ENCODE results near the gene GRIN1. TPM values are rescaled to one million over a fixed set of nuclear protein-coding genes. Genes with fewer than 3 reads are reported as not detected.

Gene GRIN1
- total and polyA plus RNA-seq, 4 donors = not detected

- Histone ChIP-seq H3K27me3 (ENCODE audit: control insufficient read depth in 1 of 2, insufficient read depth in 2 of 2, low read length in 1 of 2) (peaks cover 0 to 2% of the 10 kb centered on the region in 2 donors), H3K36me3 (ENCODE audit: control insufficient read depth in 1 of 2, insufficient read depth in 2 of 2, low read length in 1 of 2) (no peaks in the 10 kb centered on the region), H3K4me3 (ENCODE audit: low read length in 2 of 2) (no peak overlapping the region), H3K27ac (ENCODE audit: low read depth in 1 of 2, low read length in 2 of 2) (no peak overlapping the region), H3K4me1 (ENCODE audit: control insufficient read depth in 1 of 2, insufficient read depth in 2 of 2, low read length in 2 of 2) (no peaks in the 10 kb centered on the region), H3K9me3 (ENCODE audit: control insufficient read depth, low read length) (no peaks in the 10 kb centered on the region)
- DNase-seq (no peak), ATAC-seq (ENCODE audit: low FRiP score) (no peak)
- WGBS, 2 donors = 77 to 80% methylated on average over 25 to 32 of the region's 32 CpGs
- intact Hi-C loops (cut with DNase I) = no loop called here
These were observed 26.4 kb downstream of the GRIN1 start for GRCh38 chr9:137165250-137165836.

GRCh38 chr9:137166380-137167229 is 27.7 kb downstream of the GRIN1 start:
- Histone ChIP-seq H3K36me3 (ENCODE audit: control insufficient read depth in 1 of 2, insufficient read depth in 2 of 2, low read length in 1 of 2) (no peaks in the 10 kb centered on the region), H3K27ac (ENCODE audit: low read depth in 1 of 2, low read length in 2 of 2) (no peak overlapping the region), H3K27me3 (ENCODE audit: control insufficient read depth in 1 of 2, insufficient read depth in 2 of 2, low read length in 1 of 2) (peaks cover 0 to 2% of the 10 kb centered on the region in 2 donors), H3K9me3 (ENCODE audit: control insufficient read depth, low read length) (no peaks in the 10 kb centered on the region), H3K4me1 (ENCODE audit: control insufficient read depth in 1 of 2, insufficient read depth in 2 of 2, low read length in 2 of 2) (no peaks in the 10 kb centered on the region), H3K4me3 (ENCODE audit: low read length in 2 of 2) (no peak overlapping the region)
- 63 to 74% methylated on average over 19 to 22 of the region's 22 CpGs for WGBS, 2 donors
- DNase-seq (no peak), ATAC-seq (ENCODE audit: low FRiP score) (no peak)
- intact Hi-C loops (cut with DNase I) = no loop called here

GRCh38 chr9:137167277-137167746 is 28.4 kb downstream of the GRIN1 start:
- no peak for DNase-seq
- WGBS, 2 donors = 23 to 25% methylated on average over 32 to 44 of the region's 44 CpGs
- H3K4me3 ChIP-seq (ENCODE audit: low read length in 2 of 2) = no peak overlapping the region
- H3K9me3 ChIP-seq (ENCODE audit: control insufficient read depth, low read length) = no peaks in the 10 kb centered on the region
- no peak for ATAC-seq (ENCODE audit: low FRiP score)
- H3K36me3 ChIP-seq (ENCODE audit: control insufficient read depth in 1 of 2, insufficient read depth in 2 of 2, low read length in 1 of 2) = no peaks in the 10 kb centered on the region
- no peaks in the 10 kb centered on the region for H3K4me1 ChIP-seq (ENCODE audit: control insufficient read depth in 1 of 2, insufficient read depth in 2 of 2, low read length in 2 of 2)
- intact Hi-C loops (cut with DNase I) = no loop called here
- peaks cover 0 to 2% of the 10 kb centered on the region in 2 donors for H3K27me3 ChIP-seq (ENCODE audit: control insufficient read depth in 1 of 2, insufficient read depth in 2 of 2, low read length in 1 of 2)
- no peak overlapping the region for H3K27ac ChIP-seq (ENCODE audit: low read depth in 1 of 2, low read length in 2 of 2)

- DNase-seq (no peak), ATAC-seq (ENCODE audit: low FRiP score) (no peak)
- Histone ChIP-seq H3K4me1 (ENCODE audit: control insufficient read depth in 1 of 2, insufficient read depth in 2 of 2, low read length in 2 of 2) (no peaks in the 10 kb centered on the region), H3K9me3 (ENCODE audit: control insufficient read depth, low read length) (no peaks in the 10 kb centered on the region), H3K4me3 (ENCODE audit: low read length in 2 of 2) (no peak overlapping the region), H3K27me3 (ENCODE audit: control insufficient read depth in 1 of 2, insufficient read depth in 2 of 2, low read length in 1 of 2) (peaks cover 0 to 2% of the 10 kb centered on the region in 2 donors), H3K27ac (ENCODE audit: low read depth in 1 of 2, low read length in 2 of 2) (no peak overlapping the region), H3K36me3 (ENCODE audit: control insufficient read depth in 1 of 2, insufficient read depth in 2 of 2, low read length in 1 of 2) (no peaks in the 10 kb centered on the region)
- WGBS, 2 donors = 5 to 6% methylated on average over 43 to 57 of the region's 57 CpGs
- intact Hi-C loops (cut with DNase I) = no loop called here
These were observed 29.0 kb downstream of the GRIN1 start for GRCh38 chr9:137167747-137168572.

GRCh38 chr9:137168573-137168903 is 29.6 kb downstream of the GRIN1 start:
- 0 to 1% methylated on average over 36 of the region's 36 CpGs for WGBS, 2 donors

GRCh38 chr9:137168904-137169856 is 30.2 kb downstream of the GRIN1 start:
- intact Hi-C loops (cut with DNase I) = no loop called here
- Histone ChIP-seq H3K27me3 (ENCODE audit: control insufficient read depth in 1 of 2, insufficient read depth in 2 of 2, low read length in 1 of 2) (peaks cover 0 to 2% of the 10 kb centered on the region in 2 donors), H3K4me3 (ENCODE audit: low read length in 2 of 2) (no peak overlapping the region), H3K27ac (ENCODE audit: low read depth in 1 of 2, low read length in 2 of 2) (no peak overlapping the region), H3K36me3 (ENCODE audit: control insufficient read depth in 1 of 2, insufficient read depth in 2 of 2, low read length in 1 of 2) (no peaks in the 10 kb centered on the region), H3K4me1 (ENCODE audit: control insufficient read depth in 1 of 2, insufficient read depth in 2 of 2, low read length in 2 of 2) (no peaks in the 10 kb centered on the region), H3K9me3 (ENCODE audit: control insufficient read depth, low read length) (no peaks in the 10 kb centered on the region)
- WGBS, 2 donors = 0% methylated on average over 106 to 124 of the region's 124 CpGs
- ATAC-seq (ENCODE audit: low FRiP score) = no peak
- DNase-seq = no peak

More at GRCh38 chr9:137168573-137168903, 29.6 kb downstream of the GRIN1 start:
- H3K27ac ChIP-seq (ENCODE audit: low read depth in 1 of 2, low read length in 2 of 2) = no peak overlapping the region
- peaks cover 0 to 2% of the 10 kb centered on the region in 2 donors for H3K27me3 ChIP-seq (ENCODE audit: control insufficient read depth in 1 of 2, insufficient read depth in 2 of 2, low read length in 1 of 2)
- H3K4me3 ChIP-seq (ENCODE audit: low read length in 2 of 2) = no peak overlapping the region
- intact Hi-C loops (cut with DNase I) = no loop called here
- no peaks in the 10 kb centered on the region for H3K36me3 ChIP-seq (ENCODE audit: control insufficient read depth in 1 of 2, insufficient read depth in 2 of 2, low read length in 1 of 2)
- ATAC-seq (ENCODE audit: low FRiP score) (no peak), DNase-seq (no peak)
- H3K4me1 ChIP-seq (ENCODE audit: control insufficient read depth in 1 of 2, insufficient read depth in 2 of 2, low read length in 2 of 2) = no peaks in the 10 kb centered on the region
- no peaks in the 10 kb centered on the region for H3K9me3 ChIP-seq (ENCODE audit: control insufficient read depth, low read length)

- H3K36me3 ChIP-seq (ENCODE audit: control insufficient read depth in 1 of 2, insufficient read depth in 2 of 2, low read length in 1 of 2) = no peaks in the 10 kb centered on the region
- H3K27ac ChIP-seq (ENCODE audit: low read depth in 1 of 2, low read length in 2 of 2) = no peak within 1 kb of the TSS
- DNase-seq (no peak), ATAC-seq (ENCODE audit: low FRiP score) (no peak)
- intact Hi-C loops (cut with DNase I) = no loop called here
- H3K4me3 ChIP-seq (ENCODE audit: low read length in 2 of 2) = no peak within 1 kb of the TSS
- peaks cover 0 to 2% of the 10 kb centered on the region in 2 donors for H3K27me3 ChIP-seq (ENCODE audit: control insufficient read depth in 1 of 2, insufficient read depth in 2 of 2, low read length in 1 of 2)
- no peaks in the 10 kb centered on the region for H3K4me1 ChIP-seq (ENCODE audit: control insufficient read depth in 1 of 2, insufficient read depth in 2 of 2, low read length in 2 of 2)
- 6 to 7% methylated on average over 35 to 41 of the region's 41 CpGs for WGBS, 2 donors
- H3K9me3 ChIP-seq (ENCODE audit: control insufficient read depth, low read length) = no peaks in the 10 kb centered on the region
These were observed 31.0 kb downstream of the GRIN1 start, which contains the start of gene LRRC26 for GRCh38 chr9:137169896-137170358. Gene LRRC26 (minus strand): TSS chr9:137170051. CDS start chr9:137169943, 108 bp downstream.
